ENCODE measurements around the gene INSC.

- no peak for TF ChIP-seq POLR2A (IDR thresholded peaks at IDR 0.05; ENCODE audit: low read depth, low read length)
- no peak for TF ChIP-seq POLR2AphosphoS5 (IDR thresholded peaks at IDR 0.05; ENCODE audit: low read depth, low read length)
- TF ChIP-seq TAF1 (IDR thresholded peaks at IDR 0.05; ENCODE audit: low read depth, low read length) = no peak
- no peak for TF ChIP-seq POU2F2 (IDR thresholded peaks at IDR 0.05; ENCODE audit: low read depth, low read length)
Observed at GRCh38 chr11:15206791-15207190, 92.1 kb downstream of the INSC start.

Data from GM12891 (cell line).